Measurements from ENCODE around the gene RPL28. TPM values are rescaled to one million over a fixed set of nuclear protein-coding genes. Genes with fewer than 3 reads are reported as not detected.

The RPL28 gene
- total RNA-seq = 257 and 280 TPM in 2 replicates

GRCh38 chr19:55385724-55386492, at the start of gene RPL28:
Gene RPL28, plus strand, starts transcription at chr19:55385932. Its CDS starts 426 bp downstream, at chr19:55386358.
- peak; percentile 99 for DNase-seq

DNA sequence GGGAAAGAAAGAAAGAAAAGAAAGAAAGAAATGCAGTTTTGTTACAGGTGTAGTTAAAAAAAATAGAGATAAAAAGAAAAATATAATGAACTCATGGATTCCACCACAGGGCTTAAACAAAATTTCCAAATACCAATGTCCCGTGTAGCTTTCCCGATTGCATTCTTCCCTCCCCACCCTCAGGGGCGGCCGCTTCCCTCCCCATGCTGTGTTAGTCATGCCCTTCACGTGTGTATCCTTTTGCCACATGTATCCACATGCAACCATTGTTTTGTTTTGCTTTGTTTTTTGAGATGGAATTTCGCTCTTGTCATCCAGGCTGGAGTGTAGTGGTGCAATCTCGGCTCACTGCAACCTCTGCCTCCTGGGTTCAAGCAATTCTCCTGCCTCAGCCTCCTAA, 49.6 kb upstream of the RPL28 start:
- peak; percentile 18 for DNase-seq

DNA sequence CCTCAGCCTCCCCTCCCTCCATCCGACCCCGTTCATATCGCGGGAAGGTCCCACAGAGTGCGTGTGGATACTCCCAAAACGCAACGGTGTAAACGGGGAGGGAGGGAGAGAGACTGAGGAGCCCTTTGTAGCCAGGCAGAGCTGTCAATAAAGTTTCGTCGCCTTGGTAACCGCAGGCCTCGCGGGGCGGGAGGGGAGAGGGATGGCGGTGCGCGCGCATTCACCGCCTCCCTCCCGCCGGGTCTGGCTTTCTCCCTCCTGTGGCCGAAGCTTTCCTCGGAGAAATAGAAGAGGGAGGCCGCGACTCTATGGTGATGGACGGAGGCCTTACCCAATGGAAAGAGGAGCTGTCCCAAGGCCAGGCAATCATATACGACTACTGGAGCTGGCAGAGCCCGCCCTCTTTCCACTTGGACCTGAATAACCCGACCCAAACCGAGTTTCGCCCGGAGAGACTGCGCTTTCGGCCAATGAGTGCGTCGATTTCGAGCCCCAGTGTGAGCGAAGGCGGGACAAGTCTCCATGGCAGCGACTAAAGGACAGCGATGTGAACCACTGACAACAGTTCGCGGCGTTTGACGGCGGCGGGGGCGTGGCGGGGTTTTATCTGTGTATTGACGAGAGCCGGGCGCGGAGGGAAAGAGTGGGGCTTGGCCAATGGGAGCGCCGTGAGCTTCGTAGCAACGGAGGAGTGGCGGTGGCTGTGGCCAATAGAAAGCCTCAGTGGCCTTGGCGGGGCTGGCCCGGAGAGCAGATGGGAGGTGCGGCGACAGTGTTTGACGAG, 46.4 kb upstream of the RPL28 start, which contains the start of gene KMT5C:
KMT5C (plus strand) TSS at position 772 of the 784 bp plus-strand sequence. CDS start 2,061 bp downstream, outside the sequence.
- peak; percentile 100 for DNase-seq

DNA sequence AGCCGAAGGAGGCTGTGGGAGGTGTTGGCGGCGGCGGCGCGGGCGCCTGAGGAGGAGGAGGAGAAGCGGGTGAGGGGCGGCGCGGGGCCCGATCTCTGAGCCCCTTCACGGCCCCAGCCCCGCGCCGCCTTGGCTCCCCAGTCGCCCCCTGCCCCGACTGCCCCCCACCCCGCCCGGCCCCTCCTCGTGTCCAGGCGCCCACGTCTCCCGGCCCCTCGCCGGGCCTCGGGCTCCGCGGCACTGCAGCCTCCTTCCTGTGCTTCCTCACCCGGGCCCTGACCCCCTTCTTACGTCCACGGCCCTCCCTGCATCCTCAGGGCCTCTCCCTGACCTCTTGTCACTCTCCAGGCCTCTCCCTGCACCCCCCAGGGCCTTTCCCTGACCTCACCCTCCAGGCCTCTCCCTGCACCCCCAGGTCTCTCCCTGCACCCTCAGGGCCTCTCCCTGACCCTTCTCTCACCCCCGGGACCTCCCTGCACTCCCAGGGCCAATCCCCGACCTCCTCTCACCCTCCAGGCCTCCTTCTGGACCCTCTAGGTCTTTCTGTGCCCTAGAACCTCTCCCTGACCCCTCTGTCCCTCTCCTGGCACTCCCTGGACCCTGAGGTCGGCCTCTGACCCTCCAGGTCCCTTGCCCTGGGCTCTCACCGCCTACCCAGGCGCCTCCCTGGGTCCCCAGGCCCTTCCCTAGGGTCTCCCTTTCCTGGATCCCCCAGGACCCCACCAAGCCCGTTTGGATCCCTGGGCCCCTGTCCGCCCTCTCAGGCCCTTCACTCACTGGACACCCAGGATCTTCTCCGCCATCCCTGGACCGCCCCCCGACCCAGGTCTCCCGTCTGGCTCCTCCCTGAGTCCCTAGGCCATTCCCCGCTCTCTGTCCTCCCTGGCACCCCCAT, 45.6 kb upstream of the RPL28 start:
- DNase-seq = peak; percentile 19

DNA sequence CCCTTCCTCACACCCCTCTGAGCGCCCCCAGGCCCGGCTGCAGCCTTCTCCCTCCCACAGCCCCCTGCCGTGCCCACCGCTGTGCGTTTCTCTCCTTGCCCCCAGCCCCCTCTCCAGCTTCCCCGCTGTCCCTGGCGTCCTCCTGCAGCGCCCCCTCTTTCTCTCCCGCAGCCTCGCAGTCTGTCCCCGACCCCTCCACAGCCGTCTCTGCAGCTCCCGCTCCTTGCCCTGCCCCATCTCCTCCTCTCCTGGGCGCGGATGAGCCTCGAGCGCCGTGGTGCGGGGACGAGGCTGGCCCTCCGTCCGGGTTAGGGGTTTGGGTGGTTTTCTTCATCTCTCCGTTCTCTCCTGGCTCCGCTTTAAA, 45.0 kb upstream of the RPL28 start:
- DNase-seq = peak; percentile 33

GRCh38 chr19:55341171-55341588, 44.6 kb upstream of the RPL28 start:
- DNase-seq = peak; percentile 53

- no peak for DNase-seq
These were observed 43.9 kb upstream of the RPL28 start for GRCh38 chr19:55341595-55342531.

DNA sequence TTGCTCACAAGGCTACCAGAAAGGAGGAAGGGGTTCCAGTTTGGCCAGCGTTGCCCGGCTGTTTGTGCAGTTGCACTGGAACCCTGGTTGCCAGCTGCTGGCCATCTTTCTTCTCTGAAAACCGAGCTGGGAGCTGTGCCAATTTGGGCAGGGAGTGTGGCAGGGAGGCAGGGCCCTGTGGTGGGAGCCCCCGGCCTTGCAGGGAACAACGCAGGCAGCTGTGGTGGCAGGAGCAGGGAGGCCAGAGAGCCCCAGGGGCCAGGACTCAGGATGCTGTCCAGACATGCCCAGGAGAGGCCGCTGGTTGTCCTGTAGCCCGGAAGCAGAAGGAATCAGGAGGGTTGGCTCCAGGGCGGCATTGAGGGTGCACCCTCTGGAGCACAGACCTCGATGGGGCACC, 41.3 kb upstream of the RPL28 start:
- DNase-seq = no peak

DNA sequence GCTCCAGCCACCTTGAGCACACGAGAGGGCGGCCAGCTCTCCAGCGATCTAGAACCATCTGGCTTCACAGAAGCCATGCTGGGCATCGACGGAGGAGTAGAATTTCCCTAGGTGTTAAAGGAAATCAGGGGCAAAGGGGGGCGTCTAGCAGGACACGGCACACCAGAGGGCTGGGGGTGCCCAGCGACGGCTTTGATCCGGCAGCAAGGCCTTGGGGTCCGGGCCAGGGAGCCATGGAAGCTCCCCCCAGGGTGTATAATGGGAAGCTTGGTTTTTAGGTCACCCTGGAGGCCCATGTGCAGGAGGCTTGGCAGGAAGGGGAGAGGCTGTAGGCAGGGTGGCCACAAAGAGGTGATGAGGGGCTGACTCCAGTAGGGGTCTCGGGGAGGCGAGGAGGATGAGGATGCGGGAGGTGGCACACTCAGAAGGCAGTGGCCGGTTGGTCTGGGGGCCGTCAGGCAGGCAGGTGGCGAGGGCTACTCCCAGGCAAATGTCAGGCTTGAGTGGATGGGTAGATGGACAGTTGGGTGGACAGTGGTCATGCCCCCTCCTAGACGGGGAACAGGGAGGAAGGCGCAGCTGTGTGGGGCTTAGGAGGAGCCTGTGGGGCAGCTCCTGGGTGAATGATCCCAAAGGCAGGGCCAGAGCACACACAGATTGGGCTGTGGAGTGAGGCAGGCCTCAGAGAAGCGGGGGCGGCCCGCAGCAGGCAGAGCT, 40.5 kb upstream of the RPL28 start:
- DNase-seq = no peak

GRCh38 chr19:55345818-55346724, 39.7 kb upstream of the RPL28 start:
- no peak for DNase-seq

DNA sequence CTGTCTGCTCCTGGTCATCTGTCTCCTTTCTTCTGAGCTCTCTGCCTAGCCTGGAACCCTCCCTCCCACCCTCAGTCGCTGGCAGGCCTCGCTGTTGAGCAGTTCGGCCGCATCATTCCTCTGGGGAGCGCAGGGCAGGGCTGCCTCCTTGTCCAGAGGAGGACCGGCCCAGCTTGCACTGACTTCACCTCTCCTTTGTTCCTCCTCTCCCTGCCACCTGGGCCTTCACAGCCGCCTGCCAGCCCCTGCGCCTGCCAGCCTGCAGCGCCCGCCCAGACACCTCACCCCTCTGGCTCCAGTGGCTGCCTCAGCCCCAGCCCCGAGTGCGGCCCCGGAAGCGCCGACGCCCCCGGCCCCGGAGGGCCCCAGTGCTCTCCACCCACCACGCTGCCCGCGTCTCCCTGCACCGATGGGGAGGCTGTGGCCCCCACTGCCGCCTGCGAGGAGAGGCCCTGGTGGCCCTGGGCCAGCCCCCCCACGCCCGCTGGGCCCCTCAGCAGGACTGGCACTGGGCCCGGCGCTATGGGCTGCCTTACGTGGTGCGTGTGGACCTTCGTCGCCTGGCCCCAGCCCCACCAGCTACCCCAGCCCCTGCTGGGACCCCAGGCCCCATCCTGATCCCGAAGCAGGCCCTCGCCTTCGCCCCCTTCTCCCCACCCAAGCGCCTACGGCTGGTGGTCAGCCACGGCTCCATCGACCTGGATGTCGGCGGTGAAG, 38.8 kb upstream of the RPL28 start:
- no peak for DNase-seq

DNA sequence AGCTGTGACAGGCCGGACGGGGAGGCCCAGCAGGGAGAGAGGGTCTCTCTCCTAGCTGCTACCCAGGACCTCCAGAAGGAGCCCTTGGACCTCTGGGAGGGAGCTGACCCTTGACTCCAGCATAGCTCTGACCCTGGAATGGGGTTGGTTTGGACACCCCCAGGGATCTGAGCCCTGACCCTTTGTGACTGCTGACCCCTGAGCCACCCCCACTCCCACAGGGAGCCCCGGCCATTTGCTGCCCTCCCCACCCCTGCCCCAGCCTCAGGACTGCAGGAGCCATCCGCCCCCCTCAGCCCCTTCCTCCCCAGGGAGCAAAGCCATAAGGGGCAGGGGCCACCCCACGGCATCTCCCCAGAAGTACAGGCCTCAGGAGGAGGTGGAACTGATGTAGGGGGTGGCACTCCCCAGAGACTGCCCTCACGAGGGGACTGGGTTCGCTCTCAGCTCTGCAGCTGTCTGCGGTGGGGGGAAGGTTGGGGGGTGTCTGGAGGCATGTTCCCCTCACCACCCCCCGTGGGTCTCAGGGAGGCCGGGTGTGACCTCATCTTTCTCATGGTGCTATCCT, 38.2 kb upstream of the RPL28 start:
- no peak for DNase-seq

DNA sequence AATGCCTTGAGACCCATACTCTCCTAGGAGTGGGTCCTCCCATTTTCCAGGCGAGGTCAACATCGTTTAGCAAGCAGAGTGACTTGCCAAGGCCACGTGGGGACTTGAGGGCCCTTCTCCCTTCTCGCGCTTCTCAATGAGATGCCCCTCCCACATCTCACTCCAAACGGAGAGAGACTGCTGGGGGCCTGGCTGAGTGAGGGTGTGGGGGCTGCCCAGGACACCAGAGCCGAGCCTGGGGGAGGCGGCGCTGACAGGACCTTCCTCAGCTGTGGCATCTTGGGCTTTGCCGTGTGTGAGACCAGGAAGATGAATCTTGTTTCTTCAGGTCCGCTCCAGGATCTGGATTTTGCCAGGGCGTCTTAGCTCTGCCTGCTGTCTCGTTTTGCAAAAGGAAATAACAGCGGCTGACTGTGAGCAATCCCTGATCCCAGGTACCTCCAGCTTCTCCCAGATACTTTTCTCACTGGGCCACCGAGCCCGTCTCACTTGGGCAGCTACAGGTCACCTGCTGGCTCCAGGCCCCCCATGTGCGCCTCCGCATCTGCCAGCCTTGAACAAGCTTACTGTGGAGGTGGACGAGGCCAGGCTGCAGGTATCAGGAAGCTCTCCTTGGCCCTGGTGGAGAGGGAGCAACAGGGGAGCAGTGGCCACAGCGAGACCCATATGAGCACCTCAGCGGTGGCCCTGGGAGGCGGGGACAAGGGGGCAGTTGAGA, 37.3 kb upstream of the RPL28 start:
- DNase-seq = no peak

DNA sequence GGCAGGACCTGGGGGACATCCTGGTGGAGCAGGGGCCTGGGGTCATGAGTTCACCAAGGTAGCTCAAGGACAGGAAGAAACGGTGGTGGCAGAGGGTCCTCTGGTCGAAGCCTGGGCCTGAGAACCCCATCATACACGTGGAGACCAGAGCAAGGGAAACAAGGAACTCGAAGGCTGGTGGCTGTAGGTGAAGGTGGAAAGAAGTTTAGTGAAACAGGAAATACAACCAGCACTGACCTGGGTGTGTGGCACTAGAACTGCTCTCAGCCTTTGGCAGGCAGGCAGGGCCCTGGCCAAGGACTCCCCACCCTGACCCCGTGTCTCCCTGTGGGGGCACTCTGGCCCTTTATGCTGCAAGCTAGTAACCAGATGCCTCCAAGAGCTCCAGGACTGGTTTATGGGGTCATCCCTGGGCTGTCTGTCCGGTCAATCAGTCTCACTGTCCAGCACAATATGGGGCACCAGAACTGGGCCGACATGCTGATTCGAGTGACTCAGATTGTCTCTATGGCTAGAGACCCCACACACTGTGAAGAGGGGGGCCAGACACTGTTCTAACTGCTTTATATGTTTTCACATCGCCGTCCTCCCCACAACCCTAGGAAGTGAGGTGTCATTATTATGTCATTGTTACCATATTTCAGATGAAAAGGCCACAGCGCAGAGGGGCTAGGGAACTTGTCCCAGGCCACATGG, 35.0 kb upstream of the RPL28 start:
- DNase-seq = no peak

DNA sequence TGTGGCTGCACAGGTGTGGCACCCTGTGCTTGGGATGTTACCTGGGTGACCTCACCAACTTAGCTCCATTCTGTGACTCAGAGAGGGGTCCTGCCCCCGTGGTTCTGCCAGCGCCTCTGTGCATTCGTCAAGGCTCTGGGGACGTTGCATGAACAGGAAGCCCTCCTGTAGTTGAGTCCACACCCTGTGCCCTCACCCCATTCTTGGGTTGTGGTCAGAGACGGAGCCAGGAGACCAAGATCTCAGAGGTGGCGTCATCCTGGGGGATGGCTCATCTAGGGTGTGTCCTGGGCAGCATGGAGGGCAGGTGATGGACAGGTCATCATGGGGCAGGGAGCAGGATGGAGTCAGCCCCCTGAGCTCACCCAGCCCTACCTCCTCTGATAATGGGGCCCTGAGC, 33.7 kb upstream of the RPL28 start:
- DNase-seq = no peak

DNA sequence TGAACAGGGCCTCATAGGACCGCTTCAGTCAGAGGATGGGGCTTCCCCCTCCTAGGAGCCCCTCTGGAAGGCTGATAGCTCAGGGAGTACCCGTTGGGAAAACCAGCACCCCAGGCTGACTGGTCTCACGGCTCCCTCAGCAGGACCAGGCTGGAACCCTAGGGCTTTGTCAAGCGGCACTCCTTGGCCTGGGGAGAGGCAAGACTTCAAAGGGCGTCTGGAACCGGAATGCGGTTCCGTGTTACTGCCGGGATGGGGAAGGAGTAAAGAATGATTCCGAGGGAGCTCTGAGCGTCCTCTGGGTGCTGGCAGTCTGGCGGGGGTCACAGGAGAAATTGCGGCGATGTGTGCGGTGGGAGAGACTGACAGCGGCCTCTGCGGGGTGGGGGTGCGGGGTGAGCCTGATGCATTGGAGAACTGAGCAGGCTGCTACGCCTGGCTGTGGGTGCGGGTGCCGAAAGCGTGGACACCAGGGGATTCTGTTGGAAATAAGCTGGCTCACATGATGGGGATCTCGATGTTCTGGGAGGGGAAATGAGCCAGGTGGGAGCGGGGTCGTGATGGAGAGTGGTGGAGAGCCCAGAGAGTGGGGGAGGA, 33.1 kb upstream of the RPL28 start:
- no peak for DNase-seq

DNA sequence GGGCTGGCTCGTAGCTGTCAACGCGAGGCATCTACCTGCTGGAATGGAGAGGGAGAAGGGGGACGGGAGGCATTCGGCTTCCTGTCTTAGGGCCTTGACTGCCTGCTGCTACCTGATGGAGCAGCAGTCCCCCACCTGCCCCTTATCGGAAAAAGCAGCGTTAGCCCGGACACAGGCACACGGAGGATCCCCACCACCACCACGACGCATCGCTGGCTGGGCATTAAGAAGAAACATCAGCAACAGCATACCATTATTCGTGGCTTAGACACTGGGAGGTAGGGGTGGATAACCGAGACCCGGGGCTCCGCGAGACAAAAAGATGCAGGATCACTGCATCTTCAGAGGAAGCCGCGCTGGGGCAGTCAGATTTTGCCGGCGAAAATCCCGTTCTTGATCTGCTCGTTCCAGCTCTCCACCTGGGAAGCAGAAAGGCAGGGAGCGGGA, 32.4 kb upstream of the RPL28 start:
- no peak for DNase-seq

Measured in dermis blood vessel endothelial cell (primary cell).